Measurements from ENCODE around the gene CNTNAP2.

Gene CNTNAP2

DNA sequence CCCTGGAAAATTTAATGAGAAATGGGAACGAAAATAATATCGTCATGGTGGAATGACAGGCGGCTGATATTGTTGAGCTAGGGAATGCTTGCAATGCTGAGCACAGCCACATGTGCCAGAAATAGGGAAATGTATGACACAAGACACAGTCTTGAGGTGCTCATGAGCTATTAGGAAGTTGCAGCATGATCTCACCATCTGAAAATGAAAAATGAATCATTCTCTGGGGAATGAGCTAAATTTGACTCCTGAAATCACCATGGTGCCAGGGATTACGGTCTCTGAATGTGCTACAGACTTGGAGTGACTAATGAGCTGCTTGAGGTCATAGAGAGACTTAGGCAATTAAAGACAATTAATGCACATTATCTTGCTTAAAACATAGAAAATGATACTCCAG, 845.0 kb downstream of the CNTNAP2 start (continued):
- TF ChIP-seq, protein P1, sequence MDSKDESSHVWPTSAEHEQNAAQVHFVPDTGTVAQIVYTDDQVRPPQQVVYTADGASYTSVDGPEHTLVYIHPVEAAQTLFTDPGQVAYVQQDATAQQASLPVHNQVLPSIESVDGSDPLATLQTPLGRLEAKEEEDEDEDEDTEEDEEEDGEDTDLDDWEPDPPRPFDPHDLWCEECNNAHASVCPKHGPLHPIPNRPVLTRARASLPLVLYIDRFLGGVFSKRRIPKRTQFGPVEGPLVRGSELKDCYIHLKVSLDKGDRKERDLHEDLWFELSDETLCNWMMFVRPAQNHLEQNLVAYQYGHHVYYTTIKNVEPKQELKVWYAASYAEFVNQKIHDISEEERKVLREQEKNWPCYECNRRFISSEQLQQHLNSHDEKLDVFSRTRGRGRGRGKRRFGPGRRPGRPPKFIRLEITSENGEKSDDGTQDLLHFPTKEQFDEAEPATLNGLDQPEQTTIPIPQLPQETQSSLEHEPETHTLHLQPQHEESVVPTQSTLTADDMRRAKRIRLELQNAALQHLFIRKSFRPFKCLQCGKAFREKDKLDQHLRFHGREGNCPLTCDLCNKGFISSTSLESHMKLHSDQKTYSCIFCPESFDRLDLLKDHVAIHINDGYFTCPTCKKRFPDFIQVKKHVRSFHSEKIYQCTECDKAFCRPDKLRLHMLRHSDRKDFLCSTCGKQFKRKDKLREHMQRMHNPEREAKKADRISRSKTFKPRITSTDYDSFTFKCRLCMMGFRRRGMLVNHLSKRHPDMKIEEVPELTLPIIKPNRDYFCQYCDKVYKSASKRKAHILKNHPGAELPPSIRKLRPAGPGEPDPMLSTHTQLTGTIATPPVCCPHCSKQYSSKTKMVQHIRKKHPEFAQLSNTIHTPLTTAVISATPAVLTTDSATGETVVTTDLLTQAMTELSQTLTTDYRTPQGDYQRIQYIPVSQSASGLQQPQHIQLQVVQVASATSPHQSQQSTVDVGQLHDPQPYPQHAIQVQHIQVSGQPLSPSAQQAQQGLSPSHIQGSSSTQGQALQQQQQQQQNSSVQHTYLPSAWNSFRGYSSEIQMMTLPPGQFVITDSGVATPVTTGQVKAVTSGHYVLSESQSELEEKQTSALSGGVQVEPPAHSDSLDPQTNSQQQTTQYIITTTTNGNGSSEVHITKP (tag by site-specific recombination; IDR thresholded peaks at IDR 0.05) = no peak
- TF ChIP-seq, protein P2, sequence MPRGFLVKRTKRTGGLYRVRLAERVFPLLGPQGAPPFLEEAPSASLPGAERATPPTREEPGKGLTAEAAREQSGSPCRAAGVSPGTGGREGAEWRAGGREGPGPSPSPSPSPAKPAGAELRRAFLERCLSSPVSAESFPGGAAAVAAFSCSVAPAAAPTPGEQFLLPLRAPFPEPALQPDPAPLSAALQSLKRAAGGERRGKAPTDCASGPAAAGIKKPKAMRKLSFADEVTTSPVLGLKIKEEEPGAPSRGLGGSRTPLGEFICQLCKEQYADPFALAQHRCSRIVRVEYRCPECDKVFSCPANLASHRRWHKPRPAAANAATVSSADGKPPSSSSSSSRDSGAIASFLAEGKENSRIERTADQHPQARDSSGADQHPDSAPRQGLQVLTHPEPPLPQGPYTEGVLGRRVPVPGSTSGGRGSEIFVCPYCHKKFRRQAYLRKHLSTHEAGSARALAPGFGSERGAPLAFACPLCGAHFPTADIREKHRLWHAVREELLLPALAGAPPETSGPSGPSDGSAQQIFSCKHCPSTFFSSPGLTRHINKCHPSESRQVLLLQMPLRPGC (tag by site-specific recombination; IDR thresholded peaks at IDR 0.05) = peak; percentile 90
- TF ChIP-seq, protein P3, sequence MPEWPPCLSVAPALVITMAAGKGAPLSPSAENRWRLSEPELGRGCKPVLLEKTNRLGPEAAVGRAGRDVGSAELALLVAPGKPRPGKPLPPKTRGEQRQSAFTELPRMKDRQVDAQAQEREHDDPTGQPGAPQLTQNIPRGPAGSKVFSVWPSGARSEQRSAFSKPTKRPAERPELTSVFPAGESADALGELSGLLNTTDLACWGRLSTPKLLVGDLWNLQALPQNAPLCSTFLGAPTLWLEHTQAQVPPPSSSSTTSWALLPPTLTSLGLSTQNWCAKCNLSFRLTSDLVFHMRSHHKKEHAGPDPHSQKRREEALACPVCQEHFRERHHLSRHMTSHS (tag by site-specific recombination; IDR thresholded peaks at IDR 0.05) = no peak
- TF ChIP-seq ZNF558 (tag by site-specific recombination; IDR thresholded peaks at IDR 0.05) (peak; percentile 54; the same call in 1 of the 2 replicates), ZNF658 (tag by site-specific recombination; IDR thresholded peaks at IDR 0.05) (no peak), REPIN1 (tag by site-specific recombination; IDR thresholded peaks at IDR 0.05; ENCODE audit: low read depth) (no peak), ZNF121 (tag by site-specific recombination; IDR thresholded peaks at IDR 0.05) (no peak), MZF1 (tag by site-specific recombination; IDR thresholded peaks at IDR 0.05; ENCODE audit: borderline replicate concordance) (no peak), FEZF1 (tag by site-specific recombination; IDR thresholded peaks at IDR 0.05) (no peak), ZSCAN23 (tag by site-specific recombination; IDR thresholded peaks at IDR 0.05) (0 out of 2 replicates have a peak, but pooled peaks have one; percentile 37), ZNF777 (tag by site-specific recombination; IDR thresholded peaks at IDR 0.05; ENCODE audit: borderline replicate concordance) (no peak), ZNF701 (tag by site-specific recombination; IDR thresholded peaks at IDR 0.05) (no peak), ZNF423 (tag by site-specific recombination; IDR thresholded peaks at IDR 0.05) (no peak), ZBTB8A (tag by site-specific recombination; IDR thresholded peaks at IDR 0.05) (no peak), ZNF623 (tag by site-specific recombination; IDR thresholded peaks at IDR 0.05) (no peak), ZNF677 (tag by site-specific recombination; IDR thresholded peaks at IDR 0.05) (no peak), ZBTB17 (tag by site-specific recombination; IDR thresholded peaks at IDR 0.05) (no peak), ZNF335 (tag by site-specific recombination; conservative IDR thresholded peaks at IDR 0.05) (0 out of 2 replicates have a peak, but pooled peaks have one; percentile 7), KLF7 (tag by site-specific recombination; IDR thresholded peaks at IDR 0.05; ENCODE audit: borderline replicate concordance) (no peak), ZNF391 (tag by site-specific recombination; IDR thresholded peaks at IDR 0.05; ENCODE audit: borderline replicate concordance, low read depth) (no peak), KLF10 (tag by site-specific recombination; IDR thresholded peaks at IDR 0.05) (no peak), ZBTB21 (tag by site-specific recombination; IDR thresholded peaks at IDR 0.05) (peak; percentile 94), ZNF394 (tag by site-specific recombination; IDR thresholded peaks at IDR 0.05; ENCODE audit: borderline replicate concordance) (peak; percentile 55; the same call in 1 of the 2 replicates), SP3 (tag by site-specific recombination; IDR thresholded peaks at IDR 0.05) (0 out of 2 replicates have a peak, but pooled peaks have one; percentile 24), ZNF426 (tag by site-specific recombination; IDR thresholded peaks at IDR 0.05) (no peak), ZNF155 (tag by site-specific recombination; IDR thresholded peaks at IDR 0.05) (no peak), ZNF112 (tag by site-specific recombination; IDR thresholded peaks at IDR 0.05) (no peak), ZNF416 (tag by site-specific recombination; IDR thresholded peaks at IDR 0.05) (no peak), ZNF366 (tag by site-specific recombination; conservative IDR thresholded peaks at IDR 0.05) (peak; percentile 83)
- TF ChIP-seq, protein P4, sequence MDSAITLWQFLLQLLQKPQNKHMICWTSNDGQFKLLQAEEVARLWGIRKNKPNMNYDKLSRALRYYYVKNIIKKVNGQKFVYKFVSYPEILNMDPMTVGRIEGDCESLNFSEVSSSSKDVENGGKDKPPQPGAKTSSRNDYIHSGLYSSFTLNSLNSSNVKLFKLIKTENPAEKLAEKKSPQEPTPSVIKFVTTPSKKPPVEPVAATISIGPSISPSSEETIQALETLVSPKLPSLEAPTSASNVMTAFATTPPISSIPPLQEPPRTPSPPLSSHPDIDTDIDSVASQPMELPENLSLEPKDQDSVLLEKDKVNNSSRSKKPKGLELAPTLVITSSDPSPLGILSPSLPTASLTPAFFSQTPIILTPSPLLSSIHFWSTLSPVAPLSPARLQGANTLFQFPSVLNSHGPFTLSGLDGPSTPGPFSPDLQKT (IDR thresholded peaks at IDR 0.05; ENCODE audit: borderline replicate concordance, low read depth, low read length) = no peak
- TF ChIP-seq, protein P5, sequence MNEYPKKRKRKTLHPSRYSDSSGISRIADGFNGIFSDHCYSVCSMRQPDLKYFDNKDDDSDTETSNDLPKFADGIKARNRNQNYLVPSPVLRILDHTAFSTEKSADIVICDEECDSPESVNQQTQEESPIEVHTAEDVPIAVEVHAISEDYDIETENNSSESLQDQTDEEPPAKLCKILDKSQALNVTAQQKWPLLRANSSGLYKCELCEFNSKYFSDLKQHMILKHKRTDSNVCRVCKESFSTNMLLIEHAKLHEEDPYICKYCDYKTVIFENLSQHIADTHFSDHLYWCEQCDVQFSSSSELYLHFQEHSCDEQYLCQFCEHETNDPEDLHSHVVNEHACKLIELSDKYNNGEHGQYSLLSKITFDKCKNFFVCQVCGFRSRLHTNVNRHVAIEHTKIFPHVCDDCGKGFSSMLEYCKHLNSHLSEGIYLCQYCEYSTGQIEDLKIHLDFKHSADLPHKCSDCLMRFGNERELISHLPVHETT (tag by site-specific recombination; IDR thresholded peaks at IDR 0.05) = no peak; the same call in 1 of the 2 replicates
